Activated T-cell treated with anti-CD3 and anti-CD28 coated beads, Interleukin-2, amount 50 U/mL, for 1 hour (primary cell): ENCODE data around the gene UNC93A.
"Not testable (repeated sequence)": the region's sequence is repeated elsewhere in the genome, so short reads cannot be mapped to it uniquely, and the experiment has no call there.

Experiments
- DNase-seq: peaks from one replicate; pipeline ENCODE4 v3.0.0-alpha.2; 2020

The UNC93A gene

DNA sequence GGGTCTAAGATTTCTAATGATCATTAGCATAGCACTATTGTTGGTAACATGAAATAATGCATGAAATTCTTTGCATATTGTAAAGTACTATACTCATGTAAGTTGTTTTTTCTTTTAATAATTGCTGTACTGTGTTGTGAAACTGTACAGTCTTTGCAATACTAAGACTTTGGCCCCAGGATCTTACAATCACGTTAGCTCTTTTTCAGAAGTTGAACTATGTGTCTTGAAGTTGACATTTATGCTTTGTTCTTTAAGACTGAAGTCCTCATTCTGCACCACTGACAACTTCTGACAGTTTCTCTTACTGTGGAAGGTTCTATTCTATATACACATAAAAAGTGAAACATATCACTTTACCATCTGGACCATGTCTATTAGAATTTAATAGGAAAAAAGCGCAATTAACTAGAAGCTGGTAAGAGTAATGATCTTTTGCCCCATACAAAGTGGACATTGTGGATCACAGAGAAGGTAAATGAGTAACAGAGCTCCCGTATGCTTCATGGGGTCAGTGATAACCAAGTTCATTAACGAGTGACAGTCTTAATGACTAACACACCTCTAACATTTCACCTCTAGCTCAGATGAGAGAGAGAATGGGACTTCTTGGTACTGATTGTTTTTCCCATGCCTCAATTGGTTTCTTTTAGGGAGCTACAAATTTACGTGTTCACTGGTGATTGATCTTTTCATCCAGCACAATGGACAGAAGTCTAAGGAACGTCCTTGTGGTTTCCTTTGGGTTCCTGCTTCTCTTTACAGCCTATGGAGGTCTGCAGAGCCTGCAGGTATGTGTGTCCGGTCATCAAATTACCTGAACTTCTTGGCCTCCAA, at the start of gene UNC93A:
Gene UNC93A, plus strand, starts transcription at position 530 of the 837 bp plus-strand sequence. Its CDS starts 175 bp downstream, at position 705.
- DNase-seq = no peak

DNA sequence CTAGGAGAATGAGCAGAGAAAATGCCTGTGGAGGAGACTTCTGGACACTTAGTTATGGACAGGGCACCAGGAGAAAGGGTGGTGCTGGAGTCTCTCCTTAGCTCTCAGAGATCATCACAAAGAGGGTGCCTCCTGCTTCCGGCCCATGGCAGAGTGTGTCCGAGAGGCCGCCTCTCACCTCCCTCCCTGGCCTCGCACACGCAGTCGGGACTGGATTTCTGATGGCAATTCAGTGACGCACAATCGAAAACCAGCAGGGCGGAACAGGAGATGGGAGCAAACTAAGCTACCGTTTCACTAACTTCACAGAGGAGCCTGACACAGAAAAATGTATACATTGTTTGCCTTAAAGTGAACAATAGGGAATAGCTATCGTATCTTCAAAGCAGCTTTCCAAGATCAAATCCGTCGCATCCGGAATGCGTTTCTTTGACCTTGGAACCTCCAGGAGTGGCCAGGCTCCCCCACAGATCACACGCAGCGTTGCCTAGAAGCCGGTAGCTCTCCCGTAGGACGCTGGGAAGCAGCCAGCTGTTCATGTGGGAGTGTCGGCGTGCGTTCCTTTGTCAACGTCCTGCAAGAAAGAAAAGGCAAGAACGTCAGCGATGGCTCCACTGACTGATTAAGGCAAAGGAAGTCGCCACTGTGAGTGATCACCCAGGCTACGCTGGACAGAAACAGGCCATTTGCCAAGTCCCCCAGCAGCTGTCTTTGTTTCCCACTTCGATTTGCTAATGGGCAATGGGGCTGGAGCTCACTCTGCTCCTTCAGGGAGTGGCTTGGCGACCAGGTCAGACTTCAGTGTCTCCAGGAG, 49.6 kb upstream of the UNC93A start:
- not testable (repeated sequence) for DNase-seq

DNA sequence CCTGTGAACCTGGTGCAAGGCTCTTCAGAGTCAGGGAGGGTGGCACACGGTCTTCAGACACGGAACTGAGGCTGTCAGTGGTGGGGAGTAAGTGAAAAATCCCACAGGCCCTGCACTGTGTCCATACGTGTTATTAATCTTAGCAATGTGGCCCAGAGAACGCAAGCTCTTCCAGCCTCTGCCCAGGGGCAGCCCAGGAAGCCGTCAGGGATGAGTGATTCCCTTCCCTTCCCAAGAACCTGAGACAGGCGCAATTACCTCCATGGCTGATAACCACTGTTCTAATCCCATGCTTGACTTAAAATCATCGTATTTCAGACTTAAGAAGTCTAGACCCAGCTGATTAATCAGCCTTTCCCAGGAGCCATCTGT, 49.0 kb upstream of the UNC93A start:
- DNase-seq = not testable (repeated sequence)

DNA sequence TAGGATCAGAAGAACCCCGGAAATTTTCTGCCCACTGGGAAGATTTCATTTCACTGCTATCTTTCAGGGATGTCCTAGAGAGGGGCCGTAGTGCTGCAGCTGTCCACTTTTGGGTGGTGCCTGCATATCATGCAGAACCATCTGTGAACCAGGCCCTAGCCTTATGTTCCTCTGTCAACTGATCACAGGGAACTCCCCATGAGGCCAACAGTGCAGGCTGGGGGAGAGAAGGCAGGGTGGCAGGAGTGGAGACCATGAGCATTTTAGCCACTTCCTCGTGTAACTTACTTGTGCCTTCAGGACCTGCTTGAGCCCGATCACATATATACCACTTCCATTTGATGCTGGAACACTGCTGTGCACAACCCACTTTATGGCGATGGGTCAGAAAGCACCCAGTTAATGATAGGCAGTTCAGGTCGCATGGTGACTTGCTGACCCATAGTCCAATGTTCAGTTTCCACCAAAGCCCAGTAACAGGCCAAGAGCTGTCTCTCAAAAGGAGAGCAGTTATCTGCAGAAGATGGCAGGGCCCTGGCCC, 48.5 kb upstream of the UNC93A start:
- not testable (repeated sequence) for DNase-seq

DNA sequence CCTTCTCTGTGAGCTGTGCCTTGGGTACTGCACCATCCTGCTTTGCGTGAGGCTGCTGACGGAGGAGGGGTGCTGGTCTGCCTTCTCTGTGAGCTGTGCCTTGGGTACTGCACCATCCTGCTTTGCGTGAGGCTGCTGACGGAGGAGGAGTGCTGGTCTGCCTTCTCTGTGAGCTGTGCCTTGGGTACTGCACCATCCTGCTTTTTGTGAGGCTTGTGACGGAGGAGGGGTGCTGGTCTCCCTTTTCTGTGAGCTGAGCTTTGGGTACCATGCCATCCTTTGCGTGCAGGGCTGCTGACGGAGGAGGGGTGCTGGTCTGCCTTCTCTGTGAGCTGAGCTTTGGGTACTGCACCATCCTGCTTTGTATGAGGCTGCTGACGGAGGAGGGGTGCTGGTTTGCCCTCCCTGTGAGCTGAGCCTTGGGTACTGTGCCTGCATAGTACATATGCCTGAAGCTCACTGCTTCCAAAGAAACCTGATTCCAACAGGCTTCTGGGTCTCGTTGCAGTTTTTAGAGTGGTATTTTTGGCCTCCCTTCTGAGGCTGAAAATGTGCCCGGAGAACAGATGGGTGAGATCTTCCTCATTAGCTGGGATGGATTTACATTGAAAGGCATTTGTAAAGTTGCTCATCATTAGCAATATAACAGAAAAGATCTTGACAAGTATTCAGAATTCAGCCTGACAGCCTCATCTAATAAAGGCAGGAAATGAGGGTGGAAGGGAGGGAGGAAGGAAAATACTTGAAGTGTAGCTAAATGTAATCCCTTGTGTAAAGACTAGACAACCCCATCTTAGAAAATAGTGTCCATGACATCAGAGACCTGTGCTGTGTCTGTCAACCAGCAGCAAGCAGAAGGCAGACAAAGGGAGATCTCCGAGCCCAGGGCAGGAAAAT, 46.8 kb upstream of the UNC93A start:
- no peak for DNase-seq

DNA sequence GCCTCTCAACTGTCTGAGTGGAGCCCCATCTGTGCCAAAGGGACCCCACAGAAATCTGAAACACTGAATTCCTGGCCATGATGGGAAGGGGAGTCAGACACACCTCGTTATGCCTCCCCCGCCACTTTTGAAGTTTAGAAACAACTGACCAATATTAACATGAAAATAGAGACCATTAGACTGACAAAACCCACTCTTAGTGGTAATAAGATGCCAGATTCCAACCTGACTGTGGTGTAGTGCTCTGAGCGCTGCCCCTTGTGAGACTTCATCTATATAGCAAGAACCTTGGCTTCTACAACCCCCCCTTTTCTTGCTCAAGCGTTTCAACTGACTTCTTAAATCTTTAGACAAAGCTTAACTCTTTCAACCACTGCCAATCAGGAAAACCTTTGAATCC, 46.1 kb upstream of the UNC93A start:
- no peak for DNase-seq

DNA sequence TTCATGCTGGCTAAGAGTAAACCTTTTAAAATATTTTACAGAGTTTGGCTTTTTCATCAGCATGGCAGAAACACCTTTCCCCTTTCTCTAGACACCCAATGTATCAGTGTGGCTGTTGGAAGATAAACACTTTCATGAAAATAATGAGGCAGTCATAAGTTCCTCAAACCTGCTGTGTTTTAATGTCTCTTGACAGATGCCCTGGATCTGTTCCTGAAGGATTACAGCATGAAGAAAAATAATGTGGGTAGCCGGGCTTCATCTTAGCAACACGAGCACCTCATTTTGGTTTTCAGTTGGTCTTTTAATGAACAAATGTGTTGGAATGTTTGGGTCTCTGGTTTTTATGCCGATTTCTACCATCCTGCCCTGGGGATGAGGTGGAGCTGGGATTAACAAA, 45.5 kb upstream of the UNC93A start:
- DNase-seq = no peak

DNA sequence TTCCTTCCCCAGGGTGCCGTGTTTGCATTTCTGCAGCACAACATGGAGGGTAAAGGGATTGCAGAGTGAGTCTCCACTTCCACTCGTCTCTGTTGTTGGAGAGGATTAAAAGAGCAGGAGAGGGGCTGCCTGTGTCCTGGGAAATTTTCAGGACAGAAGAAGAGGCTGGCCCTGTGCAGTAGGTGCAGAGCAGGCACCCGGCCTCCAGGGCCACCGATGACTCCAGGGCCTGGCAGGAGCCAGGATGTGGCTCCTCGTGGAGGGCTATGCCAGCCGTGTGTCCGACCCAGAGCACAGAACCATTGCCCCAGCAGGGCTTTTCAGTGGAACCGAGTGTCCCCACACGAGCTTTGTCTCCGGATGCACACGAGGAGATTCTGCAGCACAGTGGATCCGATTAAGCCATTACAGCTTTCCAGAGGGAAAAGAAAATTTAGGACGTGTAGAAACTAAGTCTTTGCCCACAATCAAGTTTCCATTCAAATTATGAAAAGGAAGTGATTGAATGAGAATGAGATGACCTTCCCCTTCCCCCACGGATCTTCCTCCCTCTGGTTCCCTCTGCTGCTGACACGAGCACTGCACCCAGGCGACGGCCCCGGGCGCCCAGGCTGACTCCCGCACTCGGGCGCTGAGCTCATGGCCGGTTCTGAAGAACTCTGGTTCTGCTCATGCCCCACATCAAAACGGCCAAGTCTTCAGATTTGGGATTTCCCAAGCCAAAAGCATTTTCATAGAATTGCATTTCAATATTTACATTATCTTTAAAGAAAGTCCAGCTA, 43.1 kb upstream of the UNC93A start:
- no peak for DNase-seq

DNA sequence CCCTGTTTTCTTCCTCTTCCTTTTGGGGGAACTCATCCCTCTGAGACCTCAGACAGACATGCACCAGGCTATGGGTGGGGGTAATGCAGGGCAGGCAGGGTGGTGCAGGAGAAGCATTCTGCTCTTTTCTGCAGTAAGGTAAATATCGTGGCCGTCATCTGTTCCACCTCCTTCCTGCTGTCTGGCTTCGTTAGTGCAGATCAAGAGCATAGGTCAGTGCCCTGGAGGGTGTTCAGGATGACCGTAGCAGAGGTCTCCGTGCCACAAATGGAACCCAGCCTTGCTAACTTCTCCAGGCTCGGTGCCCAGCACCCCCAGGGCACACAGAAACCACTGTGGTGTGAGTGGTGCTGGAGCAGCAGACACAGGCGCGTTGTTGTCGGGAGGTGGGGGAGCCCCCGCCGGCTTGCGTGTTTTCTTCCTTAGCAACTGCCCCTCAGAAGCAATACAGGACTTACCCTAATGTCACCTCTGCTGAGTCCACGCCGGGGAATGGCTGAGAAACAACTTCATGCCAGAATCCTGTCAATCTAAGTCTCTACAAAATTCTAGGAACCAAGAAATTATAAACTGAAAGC, 42.1 kb upstream of the UNC93A start:
- DNase-seq = not testable (repeated sequence)

DNA sequence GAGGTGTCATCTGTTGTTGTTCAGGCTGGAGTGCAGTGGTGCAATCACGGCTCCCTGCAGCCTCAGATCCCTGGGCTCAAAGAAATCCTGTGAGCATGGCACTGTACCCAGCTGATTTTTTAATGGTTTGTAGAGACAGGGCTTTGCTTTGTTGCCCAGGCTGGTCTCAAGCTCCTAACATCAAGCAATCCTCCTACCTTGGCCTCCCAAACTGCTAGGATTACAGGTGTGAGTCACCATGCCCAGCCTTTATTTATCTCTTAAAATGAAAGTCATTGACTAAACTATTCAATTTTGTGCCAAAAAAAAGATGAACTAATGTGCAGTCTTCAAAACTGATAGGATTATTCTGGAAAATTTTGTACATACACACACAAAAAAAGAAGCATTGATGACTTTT, 38.8 kb upstream of the UNC93A start:
- DNase-seq = no peak

DNA sequence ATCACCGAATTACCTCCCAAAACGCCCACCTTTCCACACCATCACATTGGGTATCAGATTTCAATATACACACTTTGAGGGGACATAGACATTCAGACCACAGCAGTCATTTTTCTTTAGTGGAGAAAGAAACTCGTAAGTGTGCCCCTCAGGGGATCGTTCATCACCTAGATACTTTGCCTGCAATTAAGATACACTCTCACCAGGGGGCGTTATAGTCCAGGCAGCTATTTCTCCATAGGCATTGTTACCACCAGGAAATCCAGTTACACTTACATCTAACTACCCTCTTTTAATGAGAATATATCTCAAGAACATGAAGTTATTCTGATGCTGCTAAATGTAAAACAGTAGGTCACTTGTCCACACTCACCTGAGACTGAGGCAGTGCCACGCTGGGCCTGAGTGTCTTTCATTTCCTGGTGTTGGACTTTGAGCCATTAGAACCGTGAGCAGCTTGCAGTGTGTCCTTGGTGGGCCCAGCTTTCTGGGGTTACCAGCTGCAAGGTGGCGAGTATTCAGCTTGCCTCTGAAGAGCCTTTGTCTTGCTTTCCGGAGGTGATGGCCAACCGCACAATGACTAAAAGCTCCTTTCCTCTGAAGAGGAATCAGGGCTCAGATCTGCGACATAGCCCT, 35.1 kb upstream of the UNC93A start:
- no peak for DNase-seq

DNA sequence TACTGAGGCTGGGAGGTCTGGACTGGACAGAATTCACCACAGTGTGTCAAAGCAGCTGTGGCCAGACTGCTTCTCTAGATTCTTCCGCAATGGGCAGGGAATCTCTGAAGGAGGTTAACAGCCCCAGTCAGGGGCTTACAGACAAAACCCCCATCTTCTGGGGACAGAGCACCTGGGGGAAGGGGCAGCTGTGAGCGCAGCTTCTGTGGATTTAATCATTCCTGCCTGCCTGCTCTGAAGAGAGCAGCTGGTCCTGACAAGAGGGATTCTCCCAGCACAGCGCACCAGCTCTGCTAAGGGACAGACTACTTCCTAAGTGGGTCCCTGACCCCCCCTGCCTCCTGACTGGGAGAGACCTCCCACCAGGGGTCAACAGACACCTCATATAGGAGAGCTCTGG, 32.5 kb upstream of the UNC93A start:
- no peak for DNase-seq

DNA sequence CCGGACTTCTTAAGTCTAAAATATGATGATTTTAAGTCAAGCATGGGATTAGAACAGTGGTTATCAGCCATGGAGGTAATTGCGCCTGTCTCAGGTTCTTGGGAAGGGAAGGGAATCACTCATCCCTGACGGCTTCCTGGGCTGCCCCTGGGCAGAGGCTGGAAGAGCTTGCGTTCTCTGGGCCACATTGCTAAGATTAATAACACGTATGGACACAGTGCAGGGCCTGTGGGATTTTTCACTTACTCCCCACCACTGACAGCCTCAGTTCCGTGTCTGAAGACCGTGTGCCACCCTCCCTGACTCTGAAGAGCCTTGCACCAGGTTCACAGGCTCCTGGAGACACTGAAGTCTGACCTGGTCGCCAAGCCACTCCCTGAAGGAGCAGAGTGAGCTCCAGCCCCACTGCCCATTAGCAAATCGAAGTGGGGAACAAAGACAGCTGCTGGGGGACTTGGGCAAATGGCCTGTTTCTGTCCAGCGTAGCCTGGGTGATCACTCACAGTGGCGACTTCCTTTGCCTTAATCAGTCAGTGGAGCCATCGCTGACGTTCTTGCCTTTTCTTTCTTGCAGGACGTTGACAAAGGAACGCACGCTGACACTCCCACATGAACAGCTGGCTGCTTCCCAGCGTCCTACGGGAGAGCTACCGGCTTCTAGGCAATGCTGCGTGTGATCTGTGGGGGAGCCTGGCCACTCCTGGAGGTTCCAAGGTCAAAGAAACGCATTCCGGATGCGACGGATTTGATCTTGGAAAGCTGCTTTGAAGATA, 24.9 kb upstream of the UNC93A start:
- DNase-seq = not testable (repeated sequence)

DNA sequence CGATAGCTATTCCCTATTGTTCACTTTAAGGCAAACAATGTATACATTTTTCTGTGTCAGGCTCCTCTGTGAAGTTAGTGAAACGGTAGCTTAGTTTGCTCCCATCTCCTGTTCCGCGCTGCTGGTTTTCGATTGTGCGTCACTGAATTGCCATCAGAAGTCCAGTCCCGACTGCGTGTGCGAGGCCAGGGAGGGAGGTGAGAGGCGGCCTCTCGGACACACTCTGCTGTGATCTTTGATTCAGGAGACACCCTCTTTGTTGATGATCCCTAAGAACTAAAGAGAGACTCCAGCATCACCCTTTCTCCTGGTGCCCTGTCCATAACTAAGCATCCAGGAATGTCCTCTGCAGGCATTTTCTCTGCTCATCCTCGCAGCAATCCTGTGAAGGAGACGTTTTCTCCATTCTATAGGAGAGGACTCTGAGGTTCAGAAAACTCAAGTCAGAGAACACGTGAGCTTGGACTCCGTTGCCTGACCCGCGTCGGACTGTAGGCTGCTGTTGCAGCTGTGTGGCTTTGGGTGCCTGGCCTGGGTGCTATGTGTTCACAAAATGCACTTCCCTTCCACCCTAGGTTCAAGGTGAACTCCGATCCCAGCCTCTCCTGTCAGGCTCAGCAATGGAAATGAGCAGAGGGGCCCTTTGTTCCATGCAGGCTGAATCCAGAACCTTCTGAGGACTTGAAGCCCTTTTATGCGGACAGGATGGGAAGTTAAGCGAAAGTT, 24.1 kb upstream of the UNC93A start:
- DNase-seq = no peak

DNA sequence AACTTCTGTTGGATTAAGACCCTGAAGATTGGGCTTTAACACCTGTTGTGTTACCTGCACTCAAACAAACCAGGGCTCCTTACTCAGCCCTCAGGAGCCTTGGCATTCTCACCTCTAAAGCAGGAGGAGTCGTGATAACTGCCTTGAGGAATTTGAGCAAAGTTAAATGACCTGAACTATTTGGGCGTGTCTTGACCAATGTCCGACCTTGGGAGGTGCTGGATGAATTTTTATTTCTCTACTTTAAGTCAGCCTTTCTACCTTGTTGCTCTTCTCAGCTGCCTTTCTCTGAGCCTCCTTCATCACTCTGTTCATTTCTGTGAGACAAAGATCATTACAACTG, 23.6 kb upstream of the UNC93A start:
- DNase-seq = not testable (repeated sequence)

DNA sequence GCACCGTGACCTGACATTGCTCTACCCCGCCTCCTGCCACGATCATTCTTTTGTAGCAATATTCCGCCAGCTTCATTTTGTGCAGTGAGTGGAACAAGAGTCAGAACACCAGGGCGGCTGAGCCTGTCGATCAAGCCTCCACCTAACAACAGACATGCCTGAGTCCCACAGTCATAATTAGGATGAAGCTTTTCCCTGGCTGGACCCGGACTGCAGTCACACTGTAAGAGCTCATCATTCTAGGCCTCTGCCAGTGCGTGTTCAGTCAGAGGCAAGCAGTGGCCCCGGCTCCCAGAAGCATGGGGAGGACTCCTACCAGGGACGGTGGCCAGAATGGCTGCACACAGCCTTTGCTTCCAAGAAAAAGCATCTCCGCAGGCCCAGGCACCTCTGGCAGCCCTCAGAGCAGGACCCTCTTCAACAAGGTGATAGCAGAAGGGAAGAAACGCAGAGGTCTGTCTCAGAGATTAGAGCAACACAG, 23.2 kb upstream of the UNC93A start:
- DNase-seq = no peak

DNA sequence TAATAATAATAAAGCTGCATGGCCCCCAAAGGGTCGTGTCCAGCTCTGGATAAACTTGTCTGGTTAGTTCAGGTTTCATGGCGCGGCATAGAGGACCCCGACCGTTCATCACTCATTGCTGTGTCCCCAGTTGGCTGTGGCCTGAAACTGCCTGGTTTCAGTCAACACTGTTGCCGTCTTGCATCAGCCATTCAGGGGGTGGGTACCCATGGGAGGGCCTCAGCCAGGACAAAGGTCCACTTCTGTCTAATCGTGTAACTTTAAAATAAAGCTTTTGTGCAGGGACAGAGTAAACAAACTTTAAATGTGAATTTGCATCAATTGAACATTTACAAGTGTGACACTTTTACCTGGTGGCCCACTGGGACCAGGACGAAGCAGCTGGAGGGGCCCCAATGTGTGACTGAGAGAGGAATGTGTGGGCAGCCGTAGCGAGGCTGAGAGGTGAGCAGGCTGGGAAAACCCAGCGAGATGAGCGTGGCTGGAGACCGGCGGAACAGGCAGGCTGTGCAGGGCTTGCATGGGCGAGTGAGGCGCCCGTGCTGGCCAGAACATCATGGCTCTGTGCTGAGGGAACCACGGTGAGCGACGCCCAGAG, 22.3 kb upstream of the UNC93A start:
- no peak for DNase-seq

DNA sequence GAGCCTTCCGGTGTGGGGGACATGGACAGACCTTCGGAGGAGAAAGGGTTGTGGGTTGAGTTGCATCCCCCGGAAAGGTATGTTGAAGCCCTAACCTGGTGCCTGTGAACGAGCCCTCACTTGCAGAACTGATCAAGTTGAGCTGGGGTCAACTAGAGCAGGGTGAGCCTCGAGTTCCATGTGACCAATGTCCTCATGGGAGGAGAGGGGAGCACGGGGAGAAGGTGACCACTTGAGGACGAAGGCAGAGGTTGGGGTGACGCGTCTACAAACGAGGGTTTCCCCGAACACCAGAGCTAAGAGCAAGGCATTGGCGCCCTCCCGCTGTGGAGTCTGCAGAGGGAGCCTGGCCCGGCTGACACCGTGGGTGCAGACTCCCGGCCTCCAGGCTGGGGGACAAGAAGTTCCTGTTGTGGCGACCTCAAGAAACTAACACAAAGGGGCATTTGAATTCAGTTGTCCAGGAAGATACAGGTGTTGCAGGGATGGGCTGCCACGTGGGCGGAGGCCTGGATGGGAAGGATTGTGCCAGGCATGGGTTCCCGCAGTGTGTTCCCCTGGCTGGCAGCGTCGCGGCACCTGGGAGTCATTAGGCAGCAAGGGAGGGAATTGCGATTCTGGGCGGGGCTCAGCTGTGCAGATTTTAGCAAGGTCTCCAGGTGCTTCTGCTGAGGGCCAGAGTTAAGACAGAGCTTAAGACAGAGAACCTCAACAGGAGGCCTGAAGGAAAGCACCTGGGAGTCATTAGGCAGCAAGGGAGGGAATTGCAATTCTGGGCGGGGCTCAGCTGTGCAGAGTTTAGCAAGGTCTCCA, 20.4 kb upstream of the UNC93A start:
- DNase-seq = no peak
